OCI-LY7 (cell line): ENCODE results near the gene GBF1. TPM values are rescaled to one million over a fixed set of nuclear protein-coding genes. Genes with fewer than 3 reads are reported as not detected.

Experiments used
- BruUV-seq: library from RNA; stranded (reverse); fragments of 400-500 nt; replicated peaks from 2 replicates; lab custom pipeline; 2021; lab: Mats Ljungman, UMichigan
- CTCF ChIA-PET: fragments of 300-600 bp; sonication (Branson Sonifier 250); formaldehyde crosslinking; loops from one replicate; lab custom pipeline; 2022; ENCODE audit warnings: antibody characterized with exemption; ENCODE audit not compliant: unreplicated experiment; lab: Charles Lee
- POLR2A ChIA-PET: fragments of 300-600 bp; sonication (Branson Sonifier 250); formaldehyde crosslinking; loops from one replicate; lab custom pipeline; 2022; ENCODE audit warnings: antibody characterized with exemption; lab: Charles Lee
- DNase-seq: peaks from one replicate; pipeline ENCODE4 v3.0.0-alpha.2; 2015; ENCODE audit warnings: low spot score
- H2AFZ ChIP-seq: fragments of 200-600 bp; sonication (generic), shearing (Covaris generic); 2 replicates; pipeline ENCODE4 v1.6.1; 2014; ENCODE audit warnings: mild to moderate bottlenecking, antibody characterized with exemption, low read length, moderate library complexity
- H3K27ac ChIP-seq: fragments of 200-600 bp; sonication (generic); 2 replicates; pipeline ENCODE4 v1.5.1; 2014; ENCODE audit warnings: mixed run types, low read depth, mild to moderate bottlenecking, moderate library complexity, low read length, inconsistent platforms; ENCODE audit not compliant: poor library complexity, severe bottlenecking
- H3K36me3 ChIP-seq: fragments of 200-600 bp; sonication (generic); 2 replicates; pipeline ENCODE4 v1.6.1; 2014; ENCODE audit warnings: mild to moderate bottlenecking, antibody characterized with exemption, low read length, moderate library complexity, mixed read lengths; ENCODE audit not compliant: insufficient read depth
- H3K4me1 ChIP-seq: fragments of 200-600 bp; sonication (generic); 2 replicates; pipeline ENCODE4 v1.5.1; 2014; ENCODE audit warnings: mild to moderate bottlenecking, low read length; ENCODE audit not compliant: insufficient read depth, poor library complexity, severe bottlenecking
- H3K4me2 ChIP-seq: fragments of 200-600 bp; sonication (generic); 2 replicates; pipeline ENCODE4 v1.6.1; 2014; ENCODE audit warnings: mild to moderate bottlenecking, low read length
- H3K4me3 ChIP-seq: fragments of 200-600 bp; sonication (generic); 2 replicates; pipeline ENCODE4 v1.5.1; 2014; ENCODE audit warnings: mild to moderate bottlenecking, low read depth, low read length; ENCODE audit not compliant: poor library complexity, severe bottlenecking
- H3K79me2 ChIP-seq: fragments of 200-600 bp; sonication (generic); 2 replicates; pipeline ENCODE4 v1.6.1; 2016; ENCODE audit warnings: low read depth, mild to moderate bottlenecking, low read length, moderate library complexity, mixed read lengths; ENCODE audit not compliant: insufficient read depth
- H3K9me2 ChIP-seq: fragments of 200-600 bp; sonication (generic); 2 replicates; pipeline ENCODE4 v1.6.1; 2016; ENCODE audit warnings: mild to moderate bottlenecking, low read length, mixed read lengths; ENCODE audit not compliant: insufficient read depth
- H3K9me3 ChIP-seq: fragments of 200-600 bp; sonication (generic); 2 replicates; pipeline ENCODE4 v1.6.1; 2014; ENCODE audit warnings: mild to moderate bottlenecking, mixed run types, low read length, mixed read lengths
- H4K20me1 ChIP-seq: fragments of 200-600 bp; sonication (generic); 2 replicates; pipeline ENCODE4 v1.6.1; 2014; ENCODE audit warnings: mild to moderate bottlenecking, antibody characterized with exemption, low read length, moderate library complexity, mixed read lengths; ENCODE audit not compliant: insufficient read depth
- EZH2phosphoT487 ChIP-seq: fragments of 200-600 bp; sonication (generic); IDR thresholded peaks from 2 replicates; pipeline ENCODE4 v1.6.1; 2018; ENCODE audit warnings: low read depth, borderline replicate concordance, mild to moderate bottlenecking, mixed run types, antibody characterized with exemption, low read length, moderate library complexity, mixed read lengths
- intact Hi-C: fragments of 100-400 bp; cut with micrococcal nuclease; formaldehyde crosslinking; loops from one replicate; pipeline ENCODE4 v1.10.0; 2022; ENCODE audit not compliant: unreplicated experiment
- total RNA-seq, 2 experiments: library from RNA; depleted of rRNA in 1 of 2; stranded (reverse); fragments of >200 nt in 1 of 2; shearing (Covaris generic) in 1 of 2; gene quantifications; 2 replicates each; pipeline ENCODE4 v1.2.3, GENCODE V29; 2014 to 2022
- TF ChIP-seq, protein P1 (sequence below): fragments of 200-600 bp; sonication (generic); conservative IDR thresholded peaks from 2 replicates; pipeline ENCODE4 v1.5.1; 2014; ENCODE audit warnings: mild to moderate bottlenecking, antibody characterized with exemption, low read length, moderate library complexity, mixed read lengths

The GBF1 gene
- total RNA-seq, 2 experiments from 2014 or later = 17.8 to 33.4 TPM

DNA sequence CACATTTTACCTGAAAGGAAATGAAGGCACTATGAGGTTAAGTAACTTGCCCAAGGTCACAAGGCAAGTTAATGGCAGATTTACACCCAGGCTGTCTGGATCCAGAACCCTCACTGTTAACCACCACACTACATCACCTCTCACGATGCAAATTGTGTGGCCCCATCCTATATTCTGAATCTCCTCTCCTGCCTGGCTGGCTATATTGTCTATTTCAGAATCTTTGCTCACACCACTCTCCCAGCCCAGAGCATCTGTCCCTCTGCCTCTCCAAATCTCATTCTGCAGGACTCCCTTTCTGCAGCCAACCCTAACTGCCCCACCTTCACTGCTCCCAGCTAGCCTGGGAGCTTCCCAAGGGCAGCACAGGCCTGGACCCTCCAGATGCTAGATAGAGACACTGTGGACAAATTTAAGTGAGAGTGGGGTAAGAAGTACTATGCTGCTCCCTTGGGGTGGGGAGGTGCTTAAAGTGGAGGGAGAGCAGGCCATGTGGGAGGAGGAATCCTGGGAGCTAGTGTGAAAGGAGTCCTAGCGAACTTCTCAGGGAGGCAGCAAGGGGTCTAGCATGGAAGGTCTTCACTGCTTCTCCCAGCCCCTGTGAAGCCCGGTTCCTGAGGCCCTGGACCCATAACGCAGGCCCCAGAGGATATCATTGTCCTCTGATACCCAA lies 186.3 kb downstream of the GBF1 start:
- Histone ChIP-seq H4K20me1 (no peaks in the 10 kb centered on the region), H3K79me2 (peaks cover 14% of the 10 kb centered on the region; the same call in 1 of the 2 replicates), H3K4me1 (peaks cover 19% of the 10 kb centered on the region), H3K36me3 (no peaks in the 10 kb centered on the region), H3K9me3 (no peaks in the 10 kb centered on the region), H3K4me3 (peak overlapping the region; percentile 88), H2AFZ (peak overlapping the region; percentile 83), H3K9me2 (no peaks in the 10 kb centered on the region), H3K4me2 (peak overlapping the region; percentile 100), H3K27ac (peak overlapping the region; percentile 41)
- ChIA-PET POLR2A (interaction anchor here (0.7 to 2.4 kb wide), 7 partner anchors 9 to 184 kb away, joined by 3 to 13 read pairs (median 5); partner anchors contain the start of genes FBXL15 and NFKB2), CTCF (interaction anchor here (0.7 to 1.1 kb wide), 4 partner anchors 11 to 261 kb away, joined by 3 to 5 read pairs (median 3); partner anchors contain the start of genes C10orf95 and FBXL15)
- intact Hi-C loops = loop anchor here (1.0 kb wide), 3 partner anchors 10 to 30 kb away; no protein-coding TSS in a partner anchor
- TF ChIP-seq, protein P1, sequence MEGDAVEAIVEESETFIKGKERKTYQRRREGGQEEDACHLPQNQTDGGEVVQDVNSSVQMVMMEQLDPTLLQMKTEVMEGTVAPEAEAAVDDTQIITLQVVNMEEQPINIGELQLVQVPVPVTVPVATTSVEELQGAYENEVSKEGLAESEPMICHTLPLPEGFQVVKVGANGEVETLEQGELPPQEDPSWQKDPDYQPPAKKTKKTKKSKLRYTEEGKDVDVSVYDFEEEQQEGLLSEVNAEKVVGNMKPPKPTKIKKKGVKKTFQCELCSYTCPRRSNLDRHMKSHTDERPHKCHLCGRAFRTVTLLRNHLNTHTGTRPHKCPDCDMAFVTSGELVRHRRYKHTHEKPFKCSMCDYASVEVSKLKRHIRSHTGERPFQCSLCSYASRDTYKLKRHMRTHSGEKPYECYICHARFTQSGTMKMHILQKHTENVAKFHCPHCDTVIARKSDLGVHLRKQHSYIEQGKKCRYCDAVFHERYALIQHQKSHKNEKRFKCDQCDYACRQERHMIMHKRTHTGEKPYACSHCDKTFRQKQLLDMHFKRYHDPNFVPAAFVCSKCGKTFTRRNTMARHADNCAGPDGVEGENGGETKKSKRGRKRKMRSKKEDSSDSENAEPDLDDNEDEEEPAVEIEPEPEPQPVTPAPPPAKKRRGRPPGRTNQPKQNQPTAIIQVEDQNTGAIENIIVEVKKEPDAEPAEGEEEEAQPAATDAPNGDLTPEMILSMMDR = no peak
- TF ChIP-seq EZH2phosphoT487 = no peak
- DNase-seq = peak; percentile 20
- no TSS peak for BruUV-seq

Other genes starting within 250 kb of the GBF1 start
- gene ARMH3, start 189.4 kb upstream of the GBF1 start, total RNA-seq (2014; rRNA removed; shearing (Covaris generic)) = 5.7 and 7.9 TPM in 2 replicates
- gene ARMH3, start 189.4 kb upstream of the GBF1 start, total RNA-seq (2022) = 19.3 and 24.3 TPM in 2 replicates
- 23.8 and 28.2 TPM in 2 replicates for gene HPS6, start 180.2 kb upstream of the GBF1 start, total RNA-seq (2014; rRNA removed; shearing (Covaris generic))
- 19.2 and 21.7 TPM in 2 replicates for gene HPS6, start 180.2 kb upstream of the GBF1 start, total RNA-seq (2022)
- gene LDB1, start 125.2 kb upstream of the GBF1 start, total RNA-seq (2014; rRNA removed; shearing (Covaris generic)) = 50.8 and 58.6 TPM in 2 replicates
- gene LDB1, start 125.2 kb upstream of the GBF1 start, total RNA-seq (2022) = 60.9 and 64.8 TPM in 2 replicates
- 29.8 and 47.1 TPM in 2 replicates for gene PPRC1, start 112.5 kb upstream of the GBF1 start, total RNA-seq (2014; rRNA removed; shearing (Covaris generic))
- 70.0 and 77.2 TPM in 2 replicates for gene PPRC1, start 112.5 kb upstream of the GBF1 start, total RNA-seq (2022)
- gene NOLC1, start 93.1 kb upstream of the GBF1 start, total RNA-seq (2014; rRNA removed; shearing (Covaris generic)) = 93.5 and 120 TPM in 2 replicates
- gene NOLC1, start 93.1 kb upstream of the GBF1 start, total RNA-seq (2022) = 131 and 152 TPM in 2 replicates
- gene ELOVL3, start 19.2 kb upstream of the GBF1 start, total RNA-seq (2014; rRNA removed; shearing (Covaris generic)) = 0.62 TPM in 1 of 2 replicates, not detected in the other
- 0.48 TPM in 1 of 2 replicates, not detected in the other for gene ELOVL3, start 19.2 kb upstream of the GBF1 start, total RNA-seq (2022)
- not detected in 2 replicates for gene PITX3, start 4.0 kb upstream of the GBF1 start, total RNA-seq (2014; rRNA removed; shearing (Covaris generic))
- gene PITX3, start 4.0 kb upstream of the GBF1 start, total RNA-seq (2022) = not detected in 2 replicates
- gene NFKB2, start 150.2 kb downstream of the GBF1 start, total RNA-seq (2014; rRNA removed; shearing (Covaris generic)) = 47.1 and 53.3 TPM in 2 replicates
- gene NFKB2, start 150.2 kb downstream of the GBF1 start, total RNA-seq (2022) = 67.3 and 75.2 TPM in 2 replicates
- 2.0 and 2.2 TPM in 2 replicates for gene PSD, start 173.3 kb downstream of the GBF1 start, total RNA-seq (2014; rRNA removed; shearing (Covaris generic))
- 10.2 and 10.9 TPM in 2 replicates for gene PSD, start 173.3 kb downstream of the GBF1 start, total RNA-seq (2022)
- 13.3 and 20.9 TPM in 2 replicates for gene FBXL15, start 175.3 kb downstream of the GBF1 start, total RNA-seq (2014; rRNA removed; shearing (Covaris generic))
- gene FBXL15, start 175.3 kb downstream of the GBF1 start, total RNA-seq (2022) = 13.4 and 18.2 TPM in 2 replicates
- 48.9 and 61.0 TPM in 2 replicates for gene CUEDC2, start 187.0 kb downstream of the GBF1 start, total RNA-seq (2014; rRNA removed; shearing (Covaris generic))
- gene CUEDC2, start 187.0 kb downstream of the GBF1 start, total RNA-seq (2022) = 71.6 and 73.3 TPM in 2 replicates
- gene C10orf95, start 206.0 kb downstream of the GBF1 start, total RNA-seq (2014; rRNA removed; shearing (Covaris generic)) = 0.67 and 3.3 TPM in 2 replicates
- gene C10orf95, start 206.0 kb downstream of the GBF1 start, total RNA-seq (2022) = 0.50 and 0.67 TPM in 2 replicates